Non-pigmented ciliary epithelial cell (primary cell): ENCODE data around the gene PRRG2.
"Not testable (repeated sequence)": the region's sequence is repeated elsewhere in the genome, so short reads cannot be mapped to it uniquely, and the experiment has no call there.

Experiments used
- DNase-seq: peaks from one replicate; pipeline ENCODE4 v3.0.0-alpha.2; 2010; ENCODE audit warnings: low read depth

Gene PRRG2

GRCh38 chr19:49609499-49610092, 28.5 kb downstream of the PRRG2 start:
- DNase-seq: no peak

DNA sequence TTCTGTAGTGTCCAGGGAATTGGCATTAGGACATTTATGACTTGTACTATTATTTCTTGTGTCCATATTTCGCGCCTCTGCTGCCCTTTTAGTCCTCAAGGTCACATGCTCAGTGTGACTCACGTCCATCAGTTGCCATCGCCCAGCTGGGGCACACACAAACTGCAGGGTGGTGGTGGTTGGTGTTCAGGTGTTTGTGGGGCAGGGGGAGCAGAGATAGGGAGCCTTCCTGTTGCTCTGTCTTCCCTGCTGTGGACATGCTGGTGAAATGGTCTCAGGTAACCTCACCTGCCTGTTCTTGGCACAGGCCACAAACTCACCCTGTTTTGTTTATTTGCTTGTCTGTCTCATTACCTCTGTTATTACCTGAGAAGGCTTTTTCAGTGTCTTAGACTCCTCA, 32.3 kb downstream of the PRRG2 start:
- no peak for DNase-seq

- peak; percentile 68 for DNase-seq
Measured at GRCh38 chr19:49614096-49614833, 33.1 kb downstream of the PRRG2 start.

GRCh38 chr19:49615861-49616260, 34.7 kb downstream of the PRRG2 start:
- no peak for DNase-seq

GRCh38 chr19:49616532-49616931, 35.4 kb downstream of the PRRG2 start:
- DNase-seq: no peak

- DNase-seq: no peak
Measured at GRCh38 chr19:49616945-49617344, 35.8 kb downstream of the PRRG2 start.

DNA sequence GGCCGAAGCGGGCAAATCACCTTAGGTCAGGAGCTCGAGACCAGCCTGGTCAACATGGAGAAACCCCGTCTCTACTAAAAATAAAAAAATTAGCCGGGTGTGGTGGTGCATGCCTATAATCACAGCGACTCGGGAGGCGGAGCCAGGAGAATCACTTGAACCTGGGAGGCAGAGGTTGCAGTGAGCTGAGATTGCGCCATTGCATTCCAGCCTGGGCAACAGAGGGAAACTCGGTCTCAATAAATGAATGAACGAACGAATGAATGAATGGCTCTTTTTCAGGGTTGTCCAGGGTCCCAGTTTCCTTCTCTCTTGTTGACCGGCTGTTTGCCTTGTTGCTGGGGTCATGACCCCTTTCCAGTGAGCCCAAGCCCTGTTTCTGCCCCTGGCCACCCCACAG, 36.7 kb downstream of the PRRG2 start:
- DNase-seq: not testable (repeated sequence)

- no peak for DNase-seq
Measured at GRCh38 chr19:49624967-49625910, 44.1 kb downstream of the PRRG2 start.

- DNase-seq: no peak
Measured at GRCh38 chr19:49626226-49626625, 45.1 kb downstream of the PRRG2 start.

DNA sequence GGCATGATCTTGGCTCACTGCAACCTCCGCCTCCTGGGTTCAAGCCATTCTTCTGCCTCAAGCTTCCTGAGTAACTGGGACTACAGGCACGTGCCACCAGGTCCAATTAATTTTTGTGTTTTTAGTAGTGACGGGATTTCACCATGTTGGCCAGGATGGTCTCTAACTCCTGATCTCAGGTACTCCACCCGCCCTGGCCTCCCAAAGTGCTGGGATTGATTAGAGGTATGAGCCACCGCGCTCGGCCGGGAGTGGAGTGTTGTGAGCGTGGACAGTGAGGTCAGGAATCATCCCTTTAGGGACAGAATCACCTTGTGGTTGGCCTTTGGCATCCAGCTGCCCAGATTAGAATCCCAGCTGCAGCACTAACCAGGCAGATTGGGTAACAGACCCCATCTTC, 48.5 kb downstream of the PRRG2 start:
- no peak for DNase-seq

GRCh38 chr19:49631014-49631588, 50.0 kb downstream of the PRRG2 start:
- no peak for DNase-seq

GRCh38 chr19:49631610-49632192, 50.6 kb downstream of the PRRG2 start:
- no peak for DNase-seq

DNA sequence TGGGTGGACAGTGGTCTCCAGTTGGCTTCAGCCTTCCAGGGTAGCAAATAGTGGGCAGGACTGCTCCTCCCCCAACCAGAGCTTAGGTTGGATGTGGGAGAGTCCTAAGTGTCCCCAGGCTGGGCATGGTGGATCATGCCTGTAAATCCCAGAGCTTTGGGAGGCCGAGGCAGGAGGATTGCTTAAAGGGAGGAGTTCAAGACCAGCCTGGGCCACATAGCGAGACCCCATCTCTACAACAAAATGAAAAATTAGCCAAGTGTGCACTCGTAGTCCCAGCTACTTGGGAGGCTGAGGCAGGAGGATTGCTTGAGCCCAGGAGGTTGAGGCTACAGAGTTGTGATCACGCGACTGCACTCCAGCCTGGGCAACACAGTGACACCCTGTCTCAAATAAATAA, 51.5 kb downstream of the PRRG2 start:
- no peak for DNase-seq

GRCh38 chr19:49633273-49633672, 52.2 kb downstream of the PRRG2 start:
- DNase-seq: not testable (repeated sequence)

- DNase-seq: no peak
Measured at GRCh38 chr19:49635530-49636232, 54.6 kb downstream of the PRRG2 start.

- no peak for DNase-seq
Measured at GRCh38 chr19:49636233-49636932, 55.3 kb downstream of the PRRG2 start.

DNA sequence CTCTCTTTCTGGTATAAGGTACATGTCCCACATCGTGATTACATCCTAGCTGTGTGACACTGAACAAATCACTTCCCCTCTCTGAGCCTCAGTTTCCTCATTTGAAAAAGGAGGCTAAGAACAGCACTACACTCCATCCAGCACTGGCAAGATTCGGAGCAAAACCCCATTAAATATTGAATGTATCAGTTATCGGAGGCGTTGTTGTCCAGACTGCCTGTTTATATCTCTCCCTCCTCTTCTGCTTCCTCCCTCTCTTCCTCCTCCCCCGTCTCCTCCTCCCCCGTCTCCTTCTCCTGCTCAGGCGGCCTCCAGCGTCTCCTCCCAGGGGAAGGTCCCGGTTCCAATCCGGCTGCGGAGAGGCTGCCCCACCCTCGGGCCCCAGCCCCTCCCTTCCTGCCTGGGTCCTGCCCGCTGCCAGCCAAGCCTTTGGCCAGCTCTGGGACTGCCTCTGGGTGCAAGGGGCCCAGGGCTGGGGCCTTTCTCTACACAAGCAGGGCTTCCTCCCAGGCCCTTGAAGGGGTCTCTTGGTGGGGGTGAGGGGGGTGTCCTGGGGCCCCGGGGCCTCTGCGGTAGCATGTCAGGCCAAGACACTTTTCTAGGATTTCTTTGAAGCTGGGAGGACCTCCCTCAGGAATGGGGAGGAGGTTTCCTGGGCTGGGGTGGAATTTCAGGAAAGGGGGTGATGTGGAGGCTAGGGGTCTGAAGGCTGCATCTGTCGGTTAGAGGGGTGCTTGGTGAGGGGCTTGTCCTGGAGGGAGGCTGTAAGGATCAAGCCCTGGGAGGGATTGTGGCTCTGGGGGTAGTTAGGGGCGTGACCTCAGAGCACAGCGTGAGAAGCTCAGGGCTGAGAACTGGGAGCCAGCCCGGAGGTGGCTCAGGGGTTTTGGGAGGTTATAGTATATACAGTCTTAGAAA, 57.0 kb downstream of the PRRG2 start:
- DNase-seq: no peak

DNA sequence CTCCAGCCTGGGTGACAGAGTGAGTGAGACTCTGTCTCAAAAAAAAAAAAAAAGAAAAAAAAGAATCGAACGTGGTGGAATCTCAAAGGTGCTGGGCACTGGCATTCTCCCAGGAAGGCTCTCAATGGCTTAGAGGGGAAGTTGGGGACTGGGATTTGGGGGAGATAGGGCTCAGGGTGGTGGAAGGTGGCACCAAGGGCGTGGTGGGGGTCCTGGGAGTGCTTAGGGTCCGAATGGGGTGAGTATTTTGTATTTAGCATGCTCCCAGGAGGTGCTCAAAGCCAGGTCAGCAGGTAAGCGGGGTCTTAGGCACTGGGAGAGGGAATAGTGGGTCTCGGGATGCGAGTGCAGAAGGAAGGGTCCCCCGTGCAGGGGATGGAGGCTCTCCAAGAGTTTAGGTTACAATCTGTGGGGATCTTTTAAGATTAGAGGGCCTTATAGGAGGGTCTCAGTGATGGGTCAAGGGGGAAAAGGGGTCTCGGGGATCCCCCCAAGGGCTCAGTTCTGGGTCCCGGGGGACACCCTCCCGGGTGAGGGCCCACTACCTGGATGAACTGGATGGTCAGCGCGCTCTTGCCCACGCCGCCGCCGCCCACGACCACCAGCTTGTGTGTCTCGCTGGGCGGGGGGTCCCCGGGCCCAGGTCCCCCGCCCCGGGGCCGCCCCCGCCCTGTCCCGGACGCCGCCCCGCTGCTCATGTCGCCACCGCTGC, 58.4 kb downstream of the PRRG2 start:
- no peak for DNase-seq
